ENCODE results near the gene PPFIBP2. TPM values are rescaled to one million over a fixed set of nuclear protein-coding genes. Genes with fewer than 3 reads are reported as not detected.

The PPFIBP2 gene
- total and polyA plus RNA-seq, 2 donors (not counting 1 experiment from before 2014, with no cell fraction given), result 22.3 to 175 TPM

DNA sequence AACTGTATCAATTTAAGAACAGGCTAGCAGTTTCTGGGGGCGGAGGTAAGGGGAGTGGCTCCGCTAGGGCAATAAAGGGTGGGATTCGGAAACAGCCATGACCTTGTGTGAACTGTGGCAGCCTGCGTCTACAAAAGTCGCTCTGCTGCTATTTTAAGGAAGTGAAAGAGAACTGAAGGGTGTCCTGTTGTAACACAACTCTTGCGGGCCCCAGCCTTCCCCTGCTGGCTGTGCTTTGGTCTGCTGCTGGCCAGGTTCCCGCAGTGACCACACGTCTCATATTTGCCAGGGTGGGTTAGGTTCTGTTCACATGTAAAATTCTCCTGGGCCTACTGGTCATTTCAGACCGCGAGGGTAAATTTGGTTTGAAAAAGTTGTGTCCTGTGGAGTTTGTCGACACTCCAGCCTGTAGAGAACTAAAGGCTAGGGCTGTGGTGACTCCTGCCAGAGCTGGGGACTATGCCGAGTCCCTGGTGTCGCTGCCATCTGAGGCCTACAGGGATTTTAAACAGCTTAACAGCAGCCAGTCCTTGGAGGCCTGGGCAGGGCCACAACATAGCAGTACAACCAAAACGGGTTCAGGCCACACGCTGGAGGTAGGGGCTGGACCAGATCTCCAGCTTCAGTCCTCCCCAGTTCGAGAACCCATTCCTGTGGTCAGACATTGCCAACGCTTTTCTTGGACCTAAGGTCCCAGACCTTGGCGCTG, 1.1 kb upstream of the PPFIBP2 start:
- ChIA-PET CTCF (interaction anchor here (0.6 to 4.5 kb wide), 25 partner anchors 8 to 175 kb away, joined by 3 to 36 read pairs (median 7); partner anchors contain the start of gene OLFML1), POLR2A (interaction anchor here (0.8 to 1.6 kb wide), 5 partner anchors 8 to 75 kb away, joined by 3 to 7 read pairs (median 4); no protein-coding TSS in a partner anchor)
- Histone ChIP-seq H3K36me3 (replicated peaks in 1 of 2; ENCODE audit: control extremely low read depth in 1 of 2, control insufficient read depth in 1 of 2, extremely low read depth in 1 of 2, insufficient read depth in 2 of 2, low read length in 1 of 2) (no peaks in the 10 kb centered on the region), H3K4me1 (ENCODE audit: control insufficient read depth in 2 of 2, insufficient read depth in 2 of 2, low read length in 2 of 2) (peaks cover 48 to 62% of the 10 kb centered on the region in 2 donors), H3K9ac (ENCODE audit: low read length) (peak overlapping the region; percentile 100), H3K4me2 (replicated peaks; ENCODE audit: low read depth, low read length, poor library complexity, severe bottlenecking) (peak overlapping the region; percentile 96), H3K4me3 (ENCODE audit: control extremely low read depth in 1 of 5, extremely low read depth in 1 of 5, insufficient read depth in 1 of 5, low read depth in 2 of 5, low read length in 4 of 5) (peak overlapping the region; percentile 83 to 100 (median 97)), H3K27me3 (replicated peaks in 1 of 4; ENCODE audit: control extremely low read depth in 1 of 4, control insufficient read depth in 3 of 4, insufficient read depth in 4 of 4, low read length in 3 of 4) (no peaks in the 10 kb centered on the region), H4K20me1 (ENCODE audit: control insufficient read depth, insufficient read depth, low read length, poor library complexity, severe bottlenecking) (no peaks in the 10 kb centered on the region), H3K79me2 (ENCODE audit: control insufficient read depth, insufficient read depth, low read length) (peaks cover 68% of the 10 kb centered on the region), H3K27ac (ENCODE audit: low read length in 2 of 2) (peak overlapping the region; percentile 100), H2AFZ (ENCODE audit: insufficient read depth, low read depth, low read length, poor library complexity, severe bottlenecking) (peak overlapping the region; percentile 89), H3K9me3 (ENCODE audit: control extremely low read depth in 1 of 3, control insufficient read depth in 2 of 3, insufficient read depth in 1 of 3, low read length in 2 of 3) (no peaks in the 10 kb centered on the region)
- Mint-ChIP-seq H3K27me3 (no peaks in the 10 kb centered on the region), H3K9me3 (ENCODE audit: insufficient read depth) (no peaks in the 10 kb centered on the region), H3K4me3 (peak overlapping the region; percentile 97), H3K4me1 (peaks cover 39% of the 10 kb centered on the region), H3K27ac (peak overlapping the region; percentile 99)
- no peak for TF ChIP-seq EZH2 (IDR thresholded peaks at IDR 0.05; ENCODE audit: borderline replicate concordance, insufficient read depth, low read depth, low read length, poor library complexity, severe bottlenecking)
- intact Hi-C loops (cut with micrococcal nuclease), result loop anchor here (1.0 to 5.0 kb wide), 7 partner anchors 8 to 475 kb away; partner anchors contain the start of gene EIF3F
- ATAC-seq (ENCODE audit: low read depth), result peak; percentile 62
- DNase-seq, result peak; percentile 92
- under 1% methylated on average over 18 of the region's 18 CpGs for WGBS (ENCODE audit: insufficient coverage)

DNA sequence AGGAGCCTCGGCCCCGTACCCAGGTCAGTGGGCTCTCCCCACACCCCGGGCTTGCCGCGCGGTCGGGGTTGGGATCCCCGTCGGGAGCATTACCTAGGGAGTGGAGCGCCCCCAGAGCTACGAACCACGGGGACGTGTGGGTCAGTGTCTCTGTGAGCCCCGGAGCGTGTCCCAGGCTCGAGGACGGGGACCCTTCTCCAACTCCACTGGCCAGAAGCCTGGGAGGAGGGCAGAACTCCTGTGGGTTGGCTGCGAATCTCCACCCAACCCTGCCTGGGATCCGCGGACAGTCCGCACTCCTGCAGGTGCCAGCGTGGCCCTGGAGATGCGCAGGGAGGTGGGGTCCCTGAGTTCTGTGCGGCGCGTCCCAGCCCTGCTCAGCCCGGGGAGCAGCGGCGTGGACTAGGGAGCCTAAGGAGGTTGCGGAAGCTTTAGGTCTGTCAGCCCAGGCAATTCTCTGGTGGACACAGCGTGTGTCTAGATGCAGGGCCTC, 346 bp downstream of the PPFIBP2 start:
- peak overlapping the region; percentile 97 for H3K4me3 Mint-ChIP-seq
- peaks cover 39% of the 10 kb centered on the region for H3K4me1 Mint-ChIP-seq
- H3K36me3 ChIP-seq (replicated peaks in 1 of 2; ENCODE audit: control extremely low read depth in 1 of 2, control insufficient read depth in 1 of 2, extremely low read depth in 1 of 2, insufficient read depth in 2 of 2, low read length in 1 of 2), result no peaks in the 10 kb centered on the region
- no peak for DNase-seq
- peak overlapping the region; percentile 96 for H3K4me2 ChIP-seq (replicated peaks; ENCODE audit: low read depth, low read length, poor library complexity, severe bottlenecking)
- TF ChIP-seq, protein P1, sequence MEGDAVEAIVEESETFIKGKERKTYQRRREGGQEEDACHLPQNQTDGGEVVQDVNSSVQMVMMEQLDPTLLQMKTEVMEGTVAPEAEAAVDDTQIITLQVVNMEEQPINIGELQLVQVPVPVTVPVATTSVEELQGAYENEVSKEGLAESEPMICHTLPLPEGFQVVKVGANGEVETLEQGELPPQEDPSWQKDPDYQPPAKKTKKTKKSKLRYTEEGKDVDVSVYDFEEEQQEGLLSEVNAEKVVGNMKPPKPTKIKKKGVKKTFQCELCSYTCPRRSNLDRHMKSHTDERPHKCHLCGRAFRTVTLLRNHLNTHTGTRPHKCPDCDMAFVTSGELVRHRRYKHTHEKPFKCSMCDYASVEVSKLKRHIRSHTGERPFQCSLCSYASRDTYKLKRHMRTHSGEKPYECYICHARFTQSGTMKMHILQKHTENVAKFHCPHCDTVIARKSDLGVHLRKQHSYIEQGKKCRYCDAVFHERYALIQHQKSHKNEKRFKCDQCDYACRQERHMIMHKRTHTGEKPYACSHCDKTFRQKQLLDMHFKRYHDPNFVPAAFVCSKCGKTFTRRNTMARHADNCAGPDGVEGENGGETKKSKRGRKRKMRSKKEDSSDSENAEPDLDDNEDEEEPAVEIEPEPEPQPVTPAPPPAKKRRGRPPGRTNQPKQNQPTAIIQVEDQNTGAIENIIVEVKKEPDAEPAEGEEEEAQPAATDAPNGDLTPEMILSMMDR (IDR thresholded peaks at IDR 0.05), result no peak
- TF ChIP-seq EZH2 (IDR thresholded peaks at IDR 0.05; ENCODE audit: borderline replicate concordance, insufficient read depth, low read depth, low read length, poor library complexity, severe bottlenecking), result no peak
- peak overlapping the region; percentile 100 for H3K27ac ChIP-seq (ENCODE audit: low read length in 2 of 2)
- no peaks in the 10 kb centered on the region for H4K20me1 ChIP-seq (ENCODE audit: control insufficient read depth, insufficient read depth, low read length, poor library complexity, severe bottlenecking)
- H3K79me2 ChIP-seq (ENCODE audit: control insufficient read depth, insufficient read depth, low read length), result peaks cover 80% of the 10 kb centered on the region
- H3K9ac ChIP-seq (ENCODE audit: low read length), result peak overlapping the region; percentile 100
- peak overlapping the region; percentile 99 for H3K27ac Mint-ChIP-seq
- H3K27me3 Mint-ChIP-seq, result no peaks in the 10 kb centered on the region
- POLR2A ChIA-PET, result interaction anchor here (0.6 kb wide), 2 partner anchors 18 to 44 kb away, joined by 3 to 4 read pairs; no protein-coding TSS in a partner anchor
- H3K27me3 ChIP-seq (replicated peaks in 1 of 4; ENCODE audit: control extremely low read depth in 1 of 4, control insufficient read depth in 3 of 4, insufficient read depth in 4 of 4, low read length in 3 of 4), result no peaks in the 10 kb centered on the region
- H3K9me3 Mint-ChIP-seq (ENCODE audit: insufficient read depth), result no peaks in the 10 kb centered on the region
- H3K4me1 ChIP-seq (ENCODE audit: control insufficient read depth in 2 of 2, insufficient read depth in 2 of 2, low read length in 2 of 2), result peaks cover 54 to 77% of the 10 kb centered on the region in 2 donors
- ATAC-seq (ENCODE audit: low read depth), result no peak
- H2AFZ ChIP-seq (ENCODE audit: insufficient read depth, low read depth, low read length, poor library complexity, severe bottlenecking), result peak overlapping the region; percentile 89
- H3K9me3 ChIP-seq (ENCODE audit: control extremely low read depth in 1 of 3, control insufficient read depth in 2 of 3, insufficient read depth in 1 of 3, low read length in 2 of 3), result no peaks in the 10 kb centered on the region
- WGBS (ENCODE audit: insufficient coverage), result 1% methylated on average over 31 of the region's 31 CpGs
- intact Hi-C loops (cut with micrococcal nuclease), result loop anchor here (5.0 kb wide), 1 partner anchor 473 kb away; the partner anchor contains the start of gene EIF3F
- CTCF ChIA-PET, result interaction anchor here (0.9 to 4.5 kb wide), 12 partner anchors 7 to 161 kb away, joined by 3 to 36 read pairs (median 12); no protein-coding TSS in a partner anchor
- H3K4me3 ChIP-seq (ENCODE audit: control extremely low read depth in 1 of 5, extremely low read depth in 1 of 5, insufficient read depth in 1 of 5, low read depth in 2 of 5, low read length in 4 of 5), result peak overlapping the region; percentile 2 to 100 (median 97)

All from B cell (primary cell).